ENCODE data around the gene PTPRN.

GRCh38 chr2:219248845-219249202 is 60.4 kb downstream of the PTPRN start:
- no peak for TF ChIP-seq POLR2A (IDR thresholded peaks at IDR 0.05; ENCODE audit: low read depth, low read length)
- TF ChIP-seq REST (IDR thresholded peaks at IDR 0.05; ENCODE audit: low read depth, low read length), result no peak
- TF ChIP-seq CTCF (IDR thresholded peaks at IDR 0.05 in 2 of 3, conservative IDR thresholded peaks at IDR 0.05 in 1 of 3; ENCODE audit: control insufficient read depth in 2 of 3, extremely low read depth in 1 of 3, insufficient read depth in 1 of 3, low read depth in 3 of 3, low read length in 3 of 3), result no peak
- TF ChIP-seq E2F8 (IDR thresholded peaks at IDR 0.05; ENCODE audit: low read depth, partially characterized antibody), result no peak
- TF ChIP-seq GABPA (IDR thresholded peaks at IDR 0.05; ENCODE audit: low read depth), result no peak
- TF ChIP-seq YY1 (IDR thresholded peaks at IDR 0.05; ENCODE audit: low read depth, low read length), result no peak
- TF ChIP-seq EP300 (IDR thresholded peaks at IDR 0.05; ENCODE audit: borderline replicate concordance in 1 of 2, control insufficient read depth in 1 of 2, low read depth in 2 of 2, low read length in 2 of 2), result no peak
- TF ChIP-seq ZZZ3 (IDR thresholded peaks at IDR 0.05; ENCODE audit: control insufficient read depth, insufficient read length, low read depth), result no peak
- TF ChIP-seq HDAC2 (IDR thresholded peaks at IDR 0.05), result no peak
- TF ChIP-seq SP1 (IDR thresholded peaks at IDR 0.05; ENCODE audit: low read depth, low read length), result no peak
- TF ChIP-seq HSF1 (IDR thresholded peaks at IDR 0.05; ENCODE audit: low read depth, low read length), result no peak
- no peak for TF ChIP-seq EZH2 (IDR thresholded peaks at IDR 0.05; ENCODE audit: borderline replicate concordance, control insufficient read depth, low read depth, low read length)

All from GM12878 (cell line).